CD14-positive monocyte (primary cell): ENCODE data around the gene TENM3. TPM values are rescaled to one million over a fixed set of nuclear protein-coding genes. Genes with fewer than 3 reads are reported as not detected.

Experiments used
- DNase-seq, 3 donors: peaks; one replicate each; pipeline ENCODE4 v3.0.0-alpha.2; 2011 to 2022
- H2AFZ ChIP-seq: 2 replicates; pipeline ENCODE4 v1.6.0; 2012; ENCODE audit warnings: mild to moderate bottlenecking, low read depth, low read length, inconsistent platforms; ENCODE audit not compliant: insufficient read depth, poor library complexity, severe bottlenecking
- H3K27ac ChIP-seq, 2 donors: 1 replicate in 1 of 2; 2 replicates in 1 of 2; pipeline ENCODE4 v1.5.1; 2012 to 2013; ENCODE audit warnings: low read length in 2 of 2, control low read depth in 1 of 2, inconsistent platforms in 1 of 2, low read depth in 1 of 2, mild to moderate bottlenecking in 1 of 2
- H3K27me3 ChIP-seq, 2 donors: one replicate each; pipeline versions ENCODE4 v1.6.0 to v1.6.1; 2011 to 2013; ENCODE audit warnings: low read length in 2 of 2; ENCODE audit not compliant: control insufficient read depth in 2 of 2, insufficient read depth in 2 of 2
- H3K36me3 ChIP-seq, 2 donors: replicated peaks in 1 of 2; 1 replicate in 1 of 2; 2 replicates in 1 of 2; pipeline versions ENCODE4 v1.5.1 to v1.6.1; 2012 to 2013; ENCODE audit warnings: low read length in 2 of 2, control low read depth in 1 of 2, inconsistent platforms in 1 of 2, mild to moderate bottlenecking in 1 of 2; ENCODE audit not compliant: insufficient read depth in 2 of 2, control insufficient read depth in 1 of 2
- H3K4me1 ChIP-seq, 2 donors: 1 replicate in 1 of 2; 2 replicates in 1 of 2; pipeline versions ENCODE4 v1.5.1 to v1.6.1; 2012 to 2013; ENCODE audit warnings: low read length in 2 of 2, control low read depth in 1 of 2, inconsistent platforms in 1 of 2, mild to moderate bottlenecking in 1 of 2, moderate library complexity in 1 of 2; ENCODE audit not compliant: insufficient read depth in 2 of 2, control insufficient read depth in 1 of 2
- H3K4me2 ChIP-seq: replicated peaks from 2 replicates; pipeline ENCODE3; 2012; ENCODE audit warnings: low read length, moderate library complexity, mild to moderate bottlenecking; ENCODE audit not compliant: poor library complexity, severe bottlenecking; ENCODE audit errors: extremely low read depth
- H3K4me3 ChIP-seq, 3 experiments: fragments of 200-600 bp in 1 of 3; sonication (generic) in 1 of 3; replicated peaks in 1 of 3; 1 replicate in 2 of 3; 2 replicates in 1 of 3; pipeline ENCODE4 v1.5.1; 2011 to 2013; ENCODE audit warnings: low read length in 3 of 3, mild to moderate bottlenecking in 3 of 3, control low read depth in 2 of 3, low read depth in 2 of 3, inconsistent platforms in 1 of 3, moderate library complexity in 1 of 3
- H3K79me2 ChIP-seq: 2 replicates; pipeline ENCODE4 v1.6.0; 2012; ENCODE audit warnings: mild to moderate bottlenecking, control low read depth, inconsistent platforms, low read length, moderate library complexity; ENCODE audit not compliant: insufficient read depth
- H3K9ac ChIP-seq: 2 replicates; pipeline ENCODE4 v1.6.0; 2017; ENCODE audit warnings: low read length, mild to moderate bottlenecking; ENCODE audit not compliant: insufficient read depth, poor library complexity, severe bottlenecking
- H3K9me3 ChIP-seq, 2 donors: replicated peaks in 1 of 2; 1 replicate in 1 of 2; 2 replicates in 1 of 2; pipeline versions ENCODE4 v1.5.1 to v1.6.1; 2012 to 2013; ENCODE audit warnings: low read length in 2 of 2, control low read depth in 1 of 2; ENCODE audit not compliant: control insufficient read depth in 1 of 2, insufficient read depth in 1 of 2
- H4K20me1 ChIP-seq: 2 replicates; pipeline ENCODE4 v1.6.0; 2012; ENCODE audit warnings: mild to moderate bottlenecking, low read length, control low read depth, moderate library complexity; ENCODE audit not compliant: insufficient read depth
- H3K27ac Mint-ChIP-seq, 7 donors: one replicate each; pipeline ENCODE4 v1.8.0; 2020; ENCODE audit warnings: mild to moderate bottlenecking in 7 of 7, mixed read lengths in 7 of 7, moderate library complexity in 6 of 7, inconsistent platforms in 2 of 7
- H3K27me3 Mint-ChIP-seq, 3 donors: one replicate each; pipeline ENCODE4 v1.8.0; 2021 to 2022; ENCODE audit warnings: low read depth in 3 of 3, mild to moderate bottlenecking in 3 of 3, mixed read lengths in 3 of 3, moderate library complexity in 3 of 3, inconsistent platforms in 1 of 3
- H3K36me3 Mint-ChIP-seq, 2 donors: one replicate each; pipeline ENCODE4 v1.8.0; 2020; ENCODE audit warnings: mixed read lengths in 2 of 2, inconsistent platforms in 1 of 2, mild to moderate bottlenecking in 1 of 2
- H3K4me1 Mint-ChIP-seq: one replicate; pipeline ENCODE4 v1.8.0; 2020; ENCODE audit warnings: mild to moderate bottlenecking, mixed read lengths
- H3K4me3 Mint-ChIP-seq, 2 donors: one replicate each; pipeline ENCODE4 v1.8.0; 2020; ENCODE audit warnings: mild to moderate bottlenecking in 2 of 2, mixed read lengths in 2 of 2, moderate library complexity in 1 of 2
- H3K9me3 Mint-ChIP-seq, 7 donors: one replicate each; pipeline ENCODE4 v1.8.0; 2020 to 2022; ENCODE audit warnings: mixed read lengths in 7 of 7, mild to moderate bottlenecking in 6 of 7, moderate library complexity in 6 of 7, inconsistent platforms in 2 of 7
- WGBS: methylation state at CpG from one replicate; pipeline ENCODE4 v1.1.5; 2013; ENCODE audit warnings: missing lambda C conversion rate; ENCODE audit not compliant: insufficient coverage; 5-methylcytosine and 5-hydroxymethylcytosine counted together
- intact Hi-C, 2 donors: fragments of 100-400 bp; cut with micrococcal nuclease; formaldehyde crosslinking; loops; one replicate each; pipeline versions ENCODE4 v1.15.0 to v1.15.1; 2023
- polyA plus RNA-seq, 3 donors: library from polyadenylated mRNA; depleted of rRNA in 1 of 3; unstranded in 2 of 3; stranded (reverse) in 1 of 3; fragments of 300-500 nt in 2 of 3; fragments of >200 nt in 1 of 3; fragmentation: Illumina TruSeq in 2 of 3; gene quantifications; 1 replicate in 2 of 3; 2 replicates in 1 of 3; pipeline ENCODE4 v1.2.3, GENCODE V29; 2012 to 2021
- TF ChIP-seq, protein P1 (sequence below): fragments of 200-600 bp; IDR thresholded peaks from one replicate; pipeline ENCODE4 v1.8.0; 2022; ENCODE audit warnings: antibody characterized with exemption, mild to moderate bottlenecking

Gene TENM3
- polyA plus RNA-seq, 3 donors = not detected

GRCh38 chr4:182711211-182711610 is 468.0 kb downstream of the TENM3 start:
- Histone ChIP-seq H3K27me3 (no peaks in the 10 kb centered on the region), H3K4me2 (no peak overlapping the region), H3K9ac (no peak overlapping the region), H3K4me1 (no peaks in the 10 kb centered on the region), H4K20me1 (no peaks in the 10 kb centered on the region), H3K4me3 (no peak overlapping the region), H3K27ac (no peak overlapping the region), H3K79me2 (no peaks in the 10 kb centered on the region), H2AFZ (no peak overlapping the region), H3K9me3 (no peaks in the 10 kb centered on the region), H3K36me3 (no peaks in the 10 kb centered on the region)
- H3K36me3 Mint-ChIP-seq = no peaks in the 10 kb centered on the region
- no peak for DNase-seq
- TF ChIP-seq, protein P1, sequence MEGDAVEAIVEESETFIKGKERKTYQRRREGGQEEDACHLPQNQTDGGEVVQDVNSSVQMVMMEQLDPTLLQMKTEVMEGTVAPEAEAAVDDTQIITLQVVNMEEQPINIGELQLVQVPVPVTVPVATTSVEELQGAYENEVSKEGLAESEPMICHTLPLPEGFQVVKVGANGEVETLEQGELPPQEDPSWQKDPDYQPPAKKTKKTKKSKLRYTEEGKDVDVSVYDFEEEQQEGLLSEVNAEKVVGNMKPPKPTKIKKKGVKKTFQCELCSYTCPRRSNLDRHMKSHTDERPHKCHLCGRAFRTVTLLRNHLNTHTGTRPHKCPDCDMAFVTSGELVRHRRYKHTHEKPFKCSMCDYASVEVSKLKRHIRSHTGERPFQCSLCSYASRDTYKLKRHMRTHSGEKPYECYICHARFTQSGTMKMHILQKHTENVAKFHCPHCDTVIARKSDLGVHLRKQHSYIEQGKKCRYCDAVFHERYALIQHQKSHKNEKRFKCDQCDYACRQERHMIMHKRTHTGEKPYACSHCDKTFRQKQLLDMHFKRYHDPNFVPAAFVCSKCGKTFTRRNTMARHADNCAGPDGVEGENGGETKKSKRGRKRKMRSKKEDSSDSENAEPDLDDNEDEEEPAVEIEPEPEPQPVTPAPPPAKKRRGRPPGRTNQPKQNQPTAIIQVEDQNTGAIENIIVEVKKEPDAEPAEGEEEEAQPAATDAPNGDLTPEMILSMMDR = no peak
- WGBS = no CpG with 5 or more reads among the region's 2 CpGs
- H3K4me3 Mint-ChIP-seq = no peak overlapping the region
- peaks cover 0 to 4% (median 0%) of the 10 kb centered on the region in 7 donors for H3K9me3 Mint-ChIP-seq
- intact Hi-C loops = no loop called here
- H3K4me1 Mint-ChIP-seq = no peaks in the 10 kb centered on the region
- H3K27me3 Mint-ChIP-seq = peaks cover 0 to 3% (median 1%) of the 10 kb centered on the region in 3 donors
- H3K27ac Mint-ChIP-seq = no peak overlapping the region

DNA sequence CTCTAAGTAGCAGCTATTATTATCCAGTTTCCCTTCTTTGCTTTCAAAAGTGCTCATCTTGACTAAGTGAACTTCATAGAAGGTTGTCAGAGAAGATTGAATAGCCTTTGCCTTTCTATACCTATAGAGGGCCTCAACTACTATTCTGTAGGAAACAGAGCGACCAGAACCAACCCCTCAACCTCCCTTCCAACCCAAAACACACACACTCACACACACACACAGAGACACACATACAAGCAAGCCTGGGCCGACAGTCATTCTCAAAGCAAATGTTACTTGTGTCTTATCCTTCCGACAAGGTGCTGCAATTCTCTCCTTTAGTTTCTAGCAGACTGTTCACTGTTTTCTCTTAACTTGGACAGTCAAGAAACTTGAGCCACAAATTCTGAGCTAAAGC is 472.3 kb downstream of the TENM3 start:
- H3K27ac Mint-ChIP-seq = no peak overlapping the region
- intact Hi-C loops = no loop called here
- H3K27ac ChIP-seq = no peak overlapping the region
- no peaks in the 10 kb centered on the region for H3K4me1 ChIP-seq
- H3K79me2 ChIP-seq = no peaks in the 10 kb centered on the region
- no peaks in the 10 kb centered on the region for H3K9me3 ChIP-seq
- H3K4me1 Mint-ChIP-seq = no peaks in the 10 kb centered on the region
- DNase-seq = no peak
- H3K27me3 Mint-ChIP-seq = peaks cover 0 to 3% (median 1%) of the 10 kb centered on the region in 3 donors
- no peak overlapping the region for H2AFZ ChIP-seq
- no peaks in the 10 kb centered on the region for H3K36me3 ChIP-seq
- 72% methylated on average over 3 of the region's 3 CpGs for WGBS
- H3K9me3 Mint-ChIP-seq = peaks cover 0 to 6% (median 0%) of the 10 kb centered on the region in 7 donors
- H3K4me3 ChIP-seq = no peak overlapping the region
- TF ChIP-seq, protein P1 = no peak
- no peak overlapping the region for H3K4me3 Mint-ChIP-seq
- H3K4me2 ChIP-seq = no peak overlapping the region
- no peaks in the 10 kb centered on the region for H3K36me3 Mint-ChIP-seq
- H3K9ac ChIP-seq = no peak overlapping the region
- no peaks in the 10 kb centered on the region for H3K27me3 ChIP-seq
- no peaks in the 10 kb centered on the region for H4K20me1 ChIP-seq
